Left lung (tissue), 10 donors: ENCODE measurements around the gene DCAF8. TPM values are rescaled to one million over a fixed set of nuclear protein-coding genes. Genes with fewer than 3 reads are reported as not detected.
A peak's percentile ranks its signal among the peaks of the same experiment; 100 is the strongest.
"Not testable (repeated sequence)": the region's sequence is repeated elsewhere in the genome, so short reads cannot be mapped to it uniquely, and the experiment has no call there.

Experiments
- ATAC-seq: fragments of 200-7000 bp; cut with Tn5 transposase; one replicate; pipeline ENCODE4 v1.9.1; 2020; ENCODE audit warnings: moderate library complexity
- DNase-seq, 4 donors: peaks; one replicate each; pipeline ENCODE4 v3.0.0-alpha.2; 2013 to 2020
- H3K27ac ChIP-seq, 2 donors: fragments of 200-600 bp; sonication (generic) in 1 of 2; one replicate each; pipeline versions ENCODE4 v1.5.0 to v1.8.0; 2020 to 2021
- H3K27me3 ChIP-seq, 2 donors: fragments of 200-600 bp; sonication (generic) in 1 of 2; one replicate each; pipeline versions ENCODE4 v1.5.0 to v1.8.0; 2020 to 2021
- H3K36me3 ChIP-seq, 2 donors: fragments of 200-600 bp; sonication (generic) in 1 of 2; one replicate each; pipeline versions ENCODE4 v1.5.0 to v1.8.0; 2020 to 2021
- H3K4me1 ChIP-seq, 2 donors: fragments of 200-600 bp; one replicate each; pipeline ENCODE4 v1.8.0; 2021
- H3K4me3 ChIP-seq, 2 donors: fragments of 200-600 bp; sonication (generic) in 1 of 2; one replicate each; pipeline versions ENCODE4 v1.5.0 to v1.8.0; 2020 to 2021; ENCODE audit warnings: mild to moderate bottlenecking in 1 of 2
- H3K9me3 ChIP-seq, 2 donors: fragments of 200-600 bp; sonication (generic) in 1 of 2; one replicate each; pipeline versions ENCODE4 v1.5.0 to v1.8.0; 2020 to 2021
- intact Hi-C, 2 donors: fragments of 100-400 bp; cut with DNase I; formaldehyde crosslinking; loops; one replicate each; pipeline versions ENCODE4 v1.11.2 to v1.14.2; 2022
- polyA plus RNA-seq, 6 donors: library from polyadenylated mRNA; unstranded; fragments of 120-200 nt; gene quantifications; one replicate each; pipeline ENCODE4 v1.2.1, GENCODE V29; 2013; ENCODE audit not compliant: insufficient read length in 6 of 6
- total RNA-seq, 2 donors: library from RNA; stranded (reverse); fragmentation: NEBNext Ultra II Directional; extraction: Animal tissue kit (Norgen Biotek cat#: 25700); gene quantifications; one replicate each; pipeline ENCODE4 v1.2.1, GENCODE V29; 2021
- TF ChIP-seq, protein P1 (sequence below), 2 donors: fragments of 200-600 bp; sonication (generic) in 1 of 2; IDR thresholded peaks; one replicate each; pipeline versions ENCODE4 v1.5.0 to v1.8.0; 2021; ENCODE audit warnings: antibody characterized with exemption in 2 of 2
- donor health status: DM: no; HTN: yes; CAD: no.
- donor health status: DM: no; HTN: no; CAD: no.

DCAF8 gene
- total and polyA plus RNA-seq, 8 donors: 93.9 to 235 (median 200) TPM

DNA sequence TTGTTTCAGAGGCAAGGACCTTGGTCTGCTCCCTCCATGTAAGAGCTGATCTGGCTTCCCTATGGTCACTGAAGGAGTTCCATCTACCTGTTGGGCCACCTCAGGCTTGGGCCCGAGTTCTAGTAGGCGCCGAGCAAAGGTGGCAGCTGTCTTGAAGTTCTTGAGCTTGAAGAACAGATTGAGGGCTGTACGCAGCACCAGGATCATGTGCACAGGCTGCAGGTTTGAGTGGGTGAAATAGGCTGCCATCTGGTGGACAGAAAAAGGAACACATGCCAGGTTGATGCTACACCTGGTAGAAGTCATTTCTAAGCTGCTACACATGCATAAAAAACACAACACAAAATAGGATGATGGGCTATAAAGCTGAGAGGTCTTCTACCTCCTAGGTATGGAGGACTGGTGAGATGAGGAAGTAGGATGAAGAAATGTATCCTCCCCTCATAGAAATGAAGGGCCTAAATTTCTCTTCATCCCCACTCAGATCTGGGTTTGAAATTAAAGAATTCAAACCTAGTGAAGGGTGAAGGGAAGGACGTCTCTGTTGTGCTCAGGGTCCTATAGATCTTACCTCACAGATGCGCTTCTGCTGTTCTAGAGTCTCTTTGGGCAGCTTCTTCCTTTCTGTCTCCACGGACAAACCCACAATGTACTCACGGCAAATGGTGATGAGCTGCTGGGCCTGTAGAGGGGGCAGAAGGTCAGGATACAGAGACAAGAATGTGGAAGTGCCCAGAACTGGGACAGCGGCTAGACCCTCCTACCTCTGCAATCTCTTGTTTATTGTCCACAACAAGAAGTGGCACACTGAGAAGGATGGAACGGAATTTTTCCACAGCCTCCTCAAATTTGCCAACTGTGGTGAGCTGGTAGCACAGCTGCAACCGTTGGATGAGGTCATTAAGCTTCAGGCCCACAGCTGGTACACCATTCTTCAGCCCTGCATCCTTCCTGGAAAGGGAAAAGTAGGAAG, 29.2 kb upstream of the DCAF8 start:
- intact Hi-C loops: loop anchor here in 1 of 2 donors (5.0 kb wide), 2 partner anchors 99 to 189 kb away; partner anchors contain the start of gene CASQ1
- H3K27me3 ChIP-seq: no peaks in the 10 kb centered on the region
- no peak overlapping the region for H3K4me3 ChIP-seq
- H3K27ac ChIP-seq: peak overlapping the region in 1 of 2 donors; percentile 21
- H3K4me1 ChIP-seq: no peaks in the 10 kb centered on the region
- H3K36me3 ChIP-seq: peaks cover 4 to 87% of the 10 kb centered on the region in 2 donors
- ATAC-seq: peak; percentile 97
- no peaks in the 10 kb centered on the region for H3K9me3 ChIP-seq
- peak in 3 of 4 donors; percentile 42 to 74 (median 53) for DNase-seq
- TF ChIP-seq, protein P1, sequence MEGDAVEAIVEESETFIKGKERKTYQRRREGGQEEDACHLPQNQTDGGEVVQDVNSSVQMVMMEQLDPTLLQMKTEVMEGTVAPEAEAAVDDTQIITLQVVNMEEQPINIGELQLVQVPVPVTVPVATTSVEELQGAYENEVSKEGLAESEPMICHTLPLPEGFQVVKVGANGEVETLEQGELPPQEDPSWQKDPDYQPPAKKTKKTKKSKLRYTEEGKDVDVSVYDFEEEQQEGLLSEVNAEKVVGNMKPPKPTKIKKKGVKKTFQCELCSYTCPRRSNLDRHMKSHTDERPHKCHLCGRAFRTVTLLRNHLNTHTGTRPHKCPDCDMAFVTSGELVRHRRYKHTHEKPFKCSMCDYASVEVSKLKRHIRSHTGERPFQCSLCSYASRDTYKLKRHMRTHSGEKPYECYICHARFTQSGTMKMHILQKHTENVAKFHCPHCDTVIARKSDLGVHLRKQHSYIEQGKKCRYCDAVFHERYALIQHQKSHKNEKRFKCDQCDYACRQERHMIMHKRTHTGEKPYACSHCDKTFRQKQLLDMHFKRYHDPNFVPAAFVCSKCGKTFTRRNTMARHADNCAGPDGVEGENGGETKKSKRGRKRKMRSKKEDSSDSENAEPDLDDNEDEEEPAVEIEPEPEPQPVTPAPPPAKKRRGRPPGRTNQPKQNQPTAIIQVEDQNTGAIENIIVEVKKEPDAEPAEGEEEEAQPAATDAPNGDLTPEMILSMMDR (IDR thresholded peaks at IDR 0.05): peak; percentile 77

DNA sequence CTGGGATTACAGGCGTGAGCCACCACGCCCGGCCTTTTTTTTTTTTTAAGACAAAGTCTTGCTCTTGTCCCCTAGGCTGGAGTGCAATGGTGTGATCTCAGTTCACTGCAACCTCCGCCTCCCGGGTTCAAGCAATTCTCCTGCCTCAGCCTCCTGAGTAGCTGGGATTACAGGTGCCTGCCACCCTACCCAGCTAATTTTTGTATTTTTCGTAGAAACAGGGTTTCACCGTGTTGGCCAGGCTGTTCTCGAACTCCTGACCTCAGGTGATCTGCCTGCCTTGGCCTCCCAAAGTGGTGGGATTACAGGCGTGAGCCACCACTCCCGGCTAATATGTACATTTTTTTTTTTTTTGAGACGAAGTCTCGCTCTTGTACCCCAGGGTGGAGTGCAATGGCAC, 25.4 kb upstream of the DCAF8 start:
- H3K27ac ChIP-seq, ATAC-seq, intact Hi-C loops, H3K4me3 ChIP-seq, DNase-seq, H3K9me3 ChIP-seq, H3K27me3 ChIP-seq: not testable (repeated sequence)
- H3K36me3 ChIP-seq: peaks cover 4 to 53% of the 10 kb centered on the region in 2 donors
- H3K4me1 ChIP-seq: peaks cover 11 to 23% of the 10 kb centered on the region in 2 donors

GRCh38 chr1:160285506-160285905, 23.2 kb upstream of the DCAF8 start:
- Histone ChIP-seq H3K27me3 (no peaks in the 10 kb centered on the region), H3K4me3 (peak overlapping the region; percentile 93 to 97), H3K27ac (no peak overlapping the region), H3K9me3 (no peaks in the 10 kb centered on the region), H3K36me3 (peaks cover 0 to 53% of the 10 kb centered on the region in 2 donors), H3K4me1 (peaks cover 11 to 23% of the 10 kb centered on the region in 2 donors)
- no peak for DNase-seq
- no peak for ATAC-seq
- TF ChIP-seq, protein P1 (IDR thresholded peaks at IDR 0.05): no peak
- intact Hi-C loops: no loop called here

- H3K4me3 ChIP-seq: peak within 1 kb of the TSS; percentile 93 to 97
- TF ChIP-seq, protein P1 (IDR thresholded peaks at IDR 0.05): no peak
- H3K27me3 ChIP-seq: no peaks in the 10 kb centered on the region
- H3K9me3 ChIP-seq: no peaks in the 10 kb centered on the region
- peak; percentile 91 to 95 (median 95) for DNase-seq
- peak within 1 kb of the TSS; percentile 82 to 87 for H3K27ac ChIP-seq
- H3K4me1 ChIP-seq: peaks cover 11 to 23% of the 10 kb centered on the region in 2 donors
- intact Hi-C loops: no loop called here
- peaks cover 0 to 53% of the 10 kb centered on the region in 2 donors for H3K36me3 ChIP-seq
- ATAC-seq: peak; percentile 100
These were observed 22.5 kb upstream of the DCAF8 start, which contains the start of gene PEX19 for GRCh38 chr1:160284782-160285344. Gene PEX19 (minus strand): TSS chr1:160285133. CDS start chr1:160285124, 9 bp downstream.

- TF ChIP-seq, protein P1 (IDR thresholded peaks at IDR 0.05): no peak
- H3K27ac ChIP-seq: peak overlapping the region; percentile 82 to 87
- H3K4me1 ChIP-seq: peaks cover 11 to 23% of the 10 kb centered on the region in 2 donors
- intact Hi-C loops: no loop called here
- H3K9me3 ChIP-seq: no peaks in the 10 kb centered on the region
- DNase-seq (peak in 2 of 4 donors; percentile 35 to 50), ATAC-seq (peak; percentile 69)
- H3K27me3 ChIP-seq: no peaks in the 10 kb centered on the region
- peak overlapping the region; percentile 93 to 97 for H3K4me3 ChIP-seq
- H3K36me3 ChIP-seq: peaks cover 0 to 53% of the 10 kb centered on the region in 2 donors
These were observed 22.0 kb upstream of the DCAF8 start for GRCh38 chr1:160284220-160284781.
